Endothelial cell of umbilical vein (primary cell): Measurements from ENCODE around the gene PTPN9. TPM values are rescaled to one million over a fixed set of nuclear protein-coding genes. Genes with fewer than 3 reads are reported as not detected.

ENCODE experiments used
- BruUV-seq: library from RNA; stranded (reverse); fragments of 400-500 nt; replicated peaks from 2 replicates; lab custom pipeline; 2021; lab: Mats Ljungman, UMichigan
- CTCF ChIA-PET: fragments of 300-600, 350-600 bp; sonication (Branson Sonifier 250); formaldehyde crosslinking; loops from one replicate; lab custom pipeline; 2021; ENCODE audit warnings: antibody characterized with exemption, inconsistent platforms; lab: Charles Lee
- POLR2A ChIA-PET: fragments of 300-600, 350-600 bp; sonication (Branson Sonifier 250); formaldehyde crosslinking; loops from one replicate; lab custom pipeline; 2021; ENCODE audit warnings: antibody characterized with exemption, inconsistent platforms; lab: Charles Lee
- DNase-seq: peaks from one replicate; pipeline ENCODE4 v3.0.0-alpha.2; 2011; ENCODE audit warnings: low read depth, low spot score
- FAIRE-seq: peaks from 2 replicates; lab custom pipeline; 2011; peaks lifted over from hg19 to GRCh38; lab: Jason Lieb, UNC
- H2AFZ ChIP-seq: 2 replicates; pipeline ENCODE4 v1.6.0; 2012; ENCODE audit warnings: low read depth, low read length, control low read depth, inconsistent platforms
- H3K27ac ChIP-seq: 2 replicates; pipeline ENCODE4 v1.5.1; 2011; ENCODE audit warnings: low read depth, mild to moderate bottlenecking, control low read depth, low read length, moderate library complexity; ENCODE audit not compliant: insufficient read depth
- H3K27me3 ChIP-seq, 2 experiments: 2 replicates each; pipeline versions ENCODE4 v1.6.0 to v1.6.1; 2011; ENCODE audit warnings: low read length in 2 of 2, mixed read lengths in 1 of 2; ENCODE audit not compliant: control insufficient read depth in 2 of 2, insufficient read depth in 2 of 2
- H3K36me3 ChIP-seq, 2 experiments: 2 replicates in 1 of 2; 3 replicates in 1 of 2; pipeline ENCODE4 v1.5.1; 2011; ENCODE audit warnings: low read length in 2 of 2, mild to moderate bottlenecking in 1 of 2, moderate library complexity in 1 of 2; ENCODE audit not compliant: control insufficient read depth in 2 of 2, insufficient read depth in 2 of 2; ENCODE audit errors: extremely low read depth in 1 of 2
- H3K4me1 ChIP-seq: 3 replicates; pipeline ENCODE4 v1.5.1; 2011; ENCODE audit warnings: mild to moderate bottlenecking, low read length; ENCODE audit not compliant: control insufficient read depth, insufficient read depth; ENCODE audit errors: extremely low read depth
- H3K4me2 ChIP-seq: 2 replicates; pipeline ENCODE4 v1.6.1; 2011; ENCODE audit warnings: low read length, control low read depth, mixed read lengths; ENCODE audit not compliant: insufficient read depth
- H3K4me3 ChIP-seq, 3 experiments: fragments of 200-600 bp in 1 of 3; sonication (generic), shearing (Covaris generic) in 1 of 3; replicated peaks in 1 of 3; 2 replicates each; pipeline ENCODE4 v1.5.1; 2011 to 2016; ENCODE audit warnings: control low read depth in 3 of 3, low read length in 3 of 3, mild to moderate bottlenecking in 2 of 3, inconsistent platforms in 1 of 3, low read depth in 1 of 3, moderate library complexity in 1 of 3; ENCODE audit not compliant: insufficient read depth in 1 of 3
- H3K79me2 ChIP-seq: 2 replicates; pipeline ENCODE4 v1.6.0; 2012; ENCODE audit warnings: low read length, inconsistent platforms; ENCODE audit not compliant: control insufficient read depth, insufficient read depth
- H3K9ac ChIP-seq: replicated peaks from 2 replicates; pipeline ENCODE3; 2011; ENCODE audit warnings: low read length, control low read depth; ENCODE audit not compliant: insufficient read depth; ENCODE audit errors: extremely low read depth
- H3K9me1 ChIP-seq: replicated peaks from 3 replicates; pipeline ENCODE4 v1.6.0; 2011; ENCODE audit warnings: mild to moderate bottlenecking, low read length; ENCODE audit not compliant: control insufficient read depth, insufficient read depth; ENCODE audit errors: extremely low read depth
- H3K9me3 ChIP-seq: replicated peaks from 2 replicates; pipeline ENCODE4 v1.5.1; 2012; ENCODE audit warnings: low read length, inconsistent platforms; ENCODE audit not compliant: control insufficient read depth, insufficient read depth
- H4K20me1 ChIP-seq: replicated peaks from 2 replicates; pipeline ENCODE3; 2011; ENCODE audit warnings: mild to moderate bottlenecking, low read length; ENCODE audit not compliant: control insufficient read depth, insufficient read depth; ENCODE audit errors: extremely low read depth
- CTCF ChIP-seq, 2 donors: IDR thresholded peaks; 1 replicate in 1 of 2; 2 replicates in 1 of 2; pipeline ENCODE4 v1.5.1; 2011; ENCODE audit warnings: low read length in 2 of 2, mild to moderate bottlenecking in 2 of 2, moderate library complexity in 2 of 2, control low read depth in 1 of 2, inconsistent platforms in 1 of 2, low read depth in 1 of 2; ENCODE audit not compliant: insufficient read depth in 1 of 2; ENCODE audit errors: extremely low read depth in 1 of 2
- EZH2 ChIP-seq: IDR thresholded peaks from 2 replicates; pipeline ENCODE4 v1.6.1; 2012; ENCODE audit warnings: borderline replicate concordance, low read depth, mild to moderate bottlenecking, moderate library complexity, low read length, inconsistent platforms; ENCODE audit not compliant: severe bottlenecking
- FOS ChIP-seq: IDR thresholded peaks from 2 replicates; pipeline ENCODE4 v1.6.1; 2011; ENCODE audit warnings: mild to moderate bottlenecking, low read length, moderate library complexity, borderline replicate concordance; ENCODE audit not compliant: insufficient read depth
- GATA2 ChIP-seq: IDR thresholded peaks from 2 replicates; pipeline ENCODE4 v1.7.0; 2011; ENCODE audit warnings: low read depth, mild to moderate bottlenecking, moderate library complexity, mixed read lengths, low read length; ENCODE audit not compliant: insufficient read length, insufficient read depth
- MAX ChIP-seq: IDR thresholded peaks from 2 replicates; pipeline ENCODE4 v1.6.1; 2011; ENCODE audit not compliant: insufficient read depth, insufficient read length
- MYC ChIP-seq: IDR thresholded peaks from one replicate; pipeline ENCODE4 v1.6.1; 2011; ENCODE audit warnings: mild to moderate bottlenecking, low read depth, low read length
- POLR2A ChIP-seq: IDR thresholded peaks from 2 replicates; pipeline ENCODE4 v1.6.1; 2012; ENCODE audit warnings: low read depth, mild to moderate bottlenecking, control low read depth, low read length
- POLR2AphosphoS5 ChIP-seq: IDR thresholded peaks from 2 replicates; pipeline ENCODE4 v1.6.1; 2012; ENCODE audit warnings: low read depth, mild to moderate bottlenecking, control low read depth, low read length, moderate library complexity; ENCODE audit not compliant: insufficient read depth
- dilution Hi-C: fragments of 300-500 bp; cut with MboI; formaldehyde crosslinking; loops from one replicate; pipeline ENCODE4 v1.15.0; 2019; ENCODE audit warnings: low sequenced_read_pairs; ENCODE audit not compliant: extremely low pct_ligation_motif_present
- intact Hi-C: fragments of 100-400 bp; cut with micrococcal nuclease; formaldehyde crosslinking; loops from one replicate; pipeline ENCODE4 v1.10.0; 2022
- polyA plus RNA-seq, 4 experiments: library from polyadenylated mRNA; depleted of rRNA in 3 of 4; stranded (reverse) in 3 of 4; unstranded in 1 of 4; fragments of >200 nt; gene quantifications; 2 replicates each; pipeline versions ENCODE4 v1.2.1 to v1.2.3, GENCODE V29; 2011 to 2012; ENCODE audit warnings: missing spikeins in 1 of 4
- total RNA-seq: library from RNA; stranded (reverse); gene quantifications from 2 replicates; pipeline ENCODE4 v1.2.3, GENCODE V29; 2021

Gene PTPN9
- total and polyA plus RNA-seq, 2 donors (not counting 3 experiments of a cell fraction or from before 2014, with no cell fraction given) = 31.4 to 37.2 TPM

GRCh38 chr15:75456710-75457109 is 122.4 kb downstream of the PTPN9 start:
- no peaks in the 10 kb centered on the region for H4K20me1 ChIP-seq
- H2AFZ ChIP-seq = no peak overlapping the region
- H3K4me2 ChIP-seq = no peak overlapping the region
- intact Hi-C loops = no loop called here
- H3K9me1 ChIP-seq = no peaks in the 10 kb centered on the region
- ChIA-PET CTCF (interaction anchor here (1.4 kb wide), 1 partner anchor 23 kb away, joined by 3 read pairs; no protein-coding TSS in a partner anchor), POLR2A (no interaction called here)
- H3K9me3 ChIP-seq = no peaks in the 10 kb centered on the region
- H3K79me2 ChIP-seq = peaks cover 2% of the 10 kb centered on the region
- H3K27me3 ChIP-seq = no peaks in the 10 kb centered on the region
- peaks cover 20% of the 10 kb centered on the region for H3K4me1 ChIP-seq
- no peak overlapping the region for H3K27ac ChIP-seq
- DNase-seq (no peak), FAIRE-seq (no peak)
- H3K4me3 ChIP-seq = no peak overlapping the region
- no peak overlapping the region for H3K9ac ChIP-seq
- no peaks in the 10 kb centered on the region for H3K36me3 ChIP-seq
- no TSS peak for BruUV-seq
- TF ChIP-seq POLR2AphosphoS5 (no peak), MYC (no peak), MAX (no peak), EZH2 (no peak), FOS (no peak), POLR2A (no peak), CTCF (IDR thresholded peaks at IDR 0.05; ENCODE audit: extremely low read depth in 1 of 2, insufficient read depth in 1 of 2, low read depth in 1 of 2, low read length in 2 of 2) (no peak), GATA2 (no peak)
- dilution Hi-C loops = loop anchor here (25.0 kb wide), 1 partner anchor 131 kb away; the partner anchor contains the start of gene PTPN9
